A549 (cell line): Measurements from ENCODE around the gene MAP7D3. TPM values are rescaled to one million over a fixed set of nuclear protein-coding genes. Genes with fewer than 3 reads are reported as not detected.

Source experiments
- ATAC-seq, 2 experiments: fragments of 200-7000 bp in 1 of 2; fragments of >200 bp in 1 of 2; cut with Nextera tagmentation in 1 of 2; cut with Tn5 transposase in 1 of 2; 3 replicates each; pipeline versions ENCODE4 v1.8.0 to v1.9.1; 2018 to 2020; ENCODE audit warnings: mild to moderate bottlenecking in 1 of 2, moderate library complexity in 1 of 2
- CTCF ChIA-PET: fragments of 300-600 bp; sonication (Branson Sonifier 250); formaldehyde crosslinking; extraction: SDS; loops from one replicate; lab custom pipeline; 2021; ENCODE audit warnings: antibody characterized with exemption, inconsistent platforms; lab: Yijun Ruan, JAX
- POLR2A ChIA-PET: fragments of 350-600 bp; formaldehyde crosslinking; extraction: SDS; loops from one replicate; lab custom pipeline; 2021; ENCODE audit warnings: antibody characterized with exemption, inconsistent platforms; lab: Yijun Ruan, JAX
- DNase-seq, 2 experiments: peaks; one replicate each; pipeline versions ENCODE4 v3.0.0 to v3.0.0-alpha.2; 2011 to 2016; ENCODE audit warnings: low read depth in 1 of 2, low spot score in 1 of 2
- FAIRE-seq: peaks from 2 replicates; lab custom pipeline; 2011; peaks lifted over from hg19 to GRCh38; lab: Jason Lieb, UNC
- H3K27ac ChIP-seq, 2 experiments: fragments of >200 bp; sonication (Bioruptor Twin); formaldehyde crosslinking; 3 replicates each; pipeline ENCODE4 v1.5.1; 2016 to 2017
- H3K4me1 ChIP-seq: fragments of >200 bp; sonication (Bioruptor Twin); formaldehyde crosslinking; 3 replicates; pipeline ENCODE4 v1.6.1; 2016
- H3K4me2 ChIP-seq: fragments of >200 bp; sonication (Bioruptor Twin); formaldehyde crosslinking; 3 replicates; pipeline ENCODE4 v1.6.1; 2016
- H3K4me3 ChIP-seq: fragments of >200 bp; sonication (Bioruptor Twin); formaldehyde crosslinking; 3 replicates; pipeline ENCODE4 v1.5.1; 2016
- H3K9me3 ChIP-seq: fragments of >200 bp; sonication (Bioruptor Twin); formaldehyde crosslinking; 3 replicates; pipeline ENCODE4 v1.6.1; 2016
- BHLHE40 ChIP-seq: IDR thresholded peaks from 2 replicates; pipeline ENCODE4 v1.6.1; 2012; ENCODE audit warnings: low read depth, low read length, inconsistent platforms
- CHD4 ChIP-seq: fragments of 200-600 bp; sonication (generic); IDR thresholded peaks from 2 replicates; pipeline ENCODE4 v1.6.1; 2016; ENCODE audit warnings: antibody characterized with exemption, mild to moderate bottlenecking, borderline replicate concordance
- E2F6 ChIP-seq: IDR thresholded peaks from 2 replicates; pipeline ENCODE4 v1.6.1; 2012; ENCODE audit warnings: low read depth, borderline replicate concordance
- EHF ChIP-seq: fragments of 250-450 bp; sonication (Bioruptor Pico); IDR thresholded peaks from 2 replicates; pipeline ENCODE4 v1.5.0; 2020; ENCODE audit warnings: mild to moderate bottlenecking
- EHMT2 ChIP-seq: fragments of 200-600 bp; sonication (generic); IDR thresholded peaks from 2 replicates; pipeline ENCODE4 v1.6.1; 2016; ENCODE audit warnings: antibody characterized with exemption, low read depth, mild to moderate bottlenecking, moderate library complexity
- ELK1 ChIP-seq: fragments of 150-350 bp; IDR thresholded peaks from 2 replicates; pipeline ENCODE4 v1.6.1; 2014; ENCODE audit warnings: low read depth, mild to moderate bottlenecking, low read length
- EP300 ChIP-seq, 2 experiments: fragments of >200 bp; sonication (Bioruptor Twin); formaldehyde crosslinking; IDR thresholded peaks; 2 replicates in 1 of 2; 3 replicates in 1 of 2; pipeline ENCODE4 v1.6.1; 2016 to 2017
- ESRRA ChIP-seq: fragments of 150-350 bp; IDR thresholded peaks from 2 replicates; pipeline ENCODE4 v1.6.1; 2014; ENCODE audit warnings: mild to moderate bottlenecking, low read length, borderline replicate concordance
- FOSB ChIP-seq: fragments of 250-450 bp; sonication (Bioruptor Pico); IDR thresholded peaks from 2 replicates; pipeline ENCODE4 v1.5.0; 2020; ENCODE audit warnings: mild to moderate bottlenecking, moderate library complexity
- FOXS1 ChIP-seq: fragments of 250-450 bp; sonication (Bioruptor Pico); IDR thresholded peaks from 2 replicates; pipeline ENCODE4 v1.5.0; 2020; ENCODE audit warnings: mild to moderate bottlenecking, moderate library complexity
- GATA3 ChIP-seq: IDR thresholded peaks from 2 replicates; pipeline ENCODE4 v1.6.1; 2012; ENCODE audit warnings: borderline replicate concordance
- HES2 ChIP-seq: fragments of >200 bp; sonication (Bioruptor Twin); formaldehyde crosslinking; IDR thresholded peaks from 2 replicates; pipeline ENCODE4 v1.6.1; 2016
- HEYL ChIP-seq: fragments of 250-450 bp; sonication (Bioruptor Pico); IDR thresholded peaks from 2 replicates; pipeline ENCODE4 v1.8.0; 2021; ENCODE audit warnings: mild to moderate bottlenecking, moderate library complexity
- HMGXB4 ChIP-seq: fragments of 250-450 bp; sonication (Bioruptor Pico); IDR thresholded peaks from 2 replicates; pipeline ENCODE4 v1.5.0; 2021; ENCODE audit warnings: mild to moderate bottlenecking, moderate library complexity, borderline replicate concordance
- HOXA7 ChIP-seq: fragments of 250-450 bp; sonication (Bioruptor Pico); IDR thresholded peaks from 2 replicates; pipeline ENCODE4 v1.5.0; 2020; ENCODE audit warnings: mild to moderate bottlenecking, moderate library complexity
- HOXB13 ChIP-seq: fragments of 250-450 bp; sonication (Bioruptor Pico); IDR thresholded peaks from 2 replicates; pipeline ENCODE4 v1.5.0; 2020; ENCODE audit warnings: low read depth, mild to moderate bottlenecking, moderate library complexity
- JUN ChIP-seq, 2 experiments: fragments of >200 bp; sonication (Bioruptor Twin); formaldehyde crosslinking; IDR thresholded peaks; 2 replicates in 1 of 2; 3 replicates in 1 of 2; pipeline ENCODE4 v1.6.1; 2016 to 2017
- KDM1A ChIP-seq: fragments of 200-600 bp; sonication (generic); IDR thresholded peaks from 2 replicates; pipeline ENCODE4 v1.6.1; 2016; ENCODE audit warnings: low read depth, mild to moderate bottlenecking
- KDM5A ChIP-seq: fragments of 200-600 bp; sonication (generic); IDR thresholded peaks from 2 replicates; pipeline ENCODE4 v1.6.1; 2016; ENCODE audit warnings: antibody characterized with exemption, mild to moderate bottlenecking
- MAFK ChIP-seq: fragments of 450-650 bp; IDR thresholded peaks from 2 replicates; pipeline ENCODE4 v1.6.1; 2014; ENCODE audit not compliant: partially characterized antibody
- MAZ ChIP-seq: fragments of 150-350 bp; IDR thresholded peaks from 2 replicates; pipeline ENCODE4 v1.6.1; 2014; ENCODE audit warnings: antibody characterized with exemption, low read depth, low read length, borderline replicate concordance
- NFE2L2 ChIP-seq: fragments of 150-350 bp; conservative IDR thresholded peaks from 2 replicates; pipeline ENCODE4 v1.6.1; 2014; ENCODE audit warnings: low read length
- NR3C1 ChIP-seq: fragments of >200 bp; sonication (Bioruptor Twin); formaldehyde crosslinking; IDR thresholded peaks from 3 replicates; pipeline ENCODE4 v1.6.1; 2017
- PBX3 ChIP-seq: IDR thresholded peaks from 2 replicates; pipeline ENCODE4 v1.6.1; 2012
- PHF8 ChIP-seq: fragments of 200-600 bp; sonication (generic); IDR thresholded peaks from 2 replicates; pipeline ENCODE4 v1.6.1; 2016; ENCODE audit warnings: low read depth, mild to moderate bottlenecking, antibody characterized with exemption, moderate library complexity, borderline replicate concordance
- POLR2AphosphoS2 ChIP-seq: conservative IDR thresholded peaks from 2 replicates; pipeline ENCODE4 v1.6.1; 2012; ENCODE audit warnings: low read length, improper control_type of control experiment, inconsistent platforms
- RAD21 ChIP-seq, 2 experiments: fragments of >200 bp in 1 of 2; sonication (Bioruptor Twin) in 1 of 2; formaldehyde crosslinking in 1 of 2; IDR thresholded peaks in 1 of 2; conservative IDR thresholded peaks in 1 of 2; 2 replicates in 1 of 2; 3 replicates in 1 of 2; pipeline ENCODE4 v1.6.1; 2012 to 2018; ENCODE audit warnings: inconsistent platforms in 1 of 2
- RCOR1 ChIP-seq: fragments of 150-350 bp; IDR thresholded peaks from 2 replicates; pipeline ENCODE4 v1.6.1; 2014; ENCODE audit warnings: antibody characterized with exemption, low read length, low read depth
- SMC3 ChIP-seq: fragments of >200 bp; sonication (Bioruptor Twin); formaldehyde crosslinking; IDR thresholded peaks from 3 replicates; pipeline ENCODE4 v1.6.1; 2018; ENCODE audit warnings: inconsistent platforms
- SREBF2 ChIP-seq: fragments of 450-650 bp; IDR thresholded peaks from 2 replicates; pipeline ENCODE4 v1.6.1; 2014; ENCODE audit warnings: mild to moderate bottlenecking, moderate library complexity
- TP53 ChIP-seq: fragments of 250-450 bp; sonication (Bioruptor Pico); IDR thresholded peaks from 2 replicates; pipeline ENCODE4 v1.5.0; 2021; ENCODE audit warnings: mild to moderate bottlenecking, moderate library complexity
- ZC3H11A ChIP-seq: fragments of 450-650 bp; IDR thresholded peaks from 2 replicates; pipeline ENCODE4 v1.6.1; 2014; ENCODE audit warnings: antibody characterized with exemption, mild to moderate bottlenecking
- ZNF302 ChIP-seq: fragments of 250-450 bp; sonication (Bioruptor Pico); IDR thresholded peaks from 2 replicates; pipeline ENCODE4 v1.9.0; 2021; ENCODE audit warnings: inconsistent platforms, mild to moderate bottlenecking, moderate library complexity
- ZSCAN20 ChIP-seq: fragments of 250-450 bp; sonication (Bioruptor Pico); IDR thresholded peaks from 2 replicates; pipeline ENCODE4 v1.8.0; 2022; ENCODE audit warnings: mild to moderate bottlenecking, moderate library complexity
- WGBS: methylation state at CpG from one replicate; pipeline ENCODE4 v1.1.6; 2017; ENCODE audit errors: missing lambda C conversion rate; 5-methylcytosine and 5-hydroxymethylcytosine counted together
- polyA plus RNA-seq, 4 experiments: library from polyadenylated mRNA; depleted of rRNA in 3 of 4; stranded (reverse); fragments of >200 nt; fragmentation: RNase III in 1 of 4; extraction: RNeasy Plus Mini Kit Qiagen cat#74134 plus additional on column Dnase treatment in 1 of 4; gene quantifications; 2 replicates in 3 of 4; 3 replicates in 1 of 4; pipeline ENCODE4 v1.2.3, GENCODE V29; 2011 to 2017

The MAP7D3 gene
- polyA plus RNA-seq, 2 of the 4 experiments (the other 2 are of a cell fraction): 9.9 to 13.1 TPM

GRCh38 chrX:136194536-136194935, 56.7 kb downstream of the MAP7D3 start:
- FAIRE-seq (no peak), DNase-seq (no peak), ATAC-seq (no peak)
- TF ChIP-seq ELK1: no peak
- no peak for TF ChIP-seq KDM1A
- TF ChIP-seq FOSB (CRISPR knock-in tag): no peak
- TF ChIP-seq FOXS1 (CRISPR knock-in tag): no peak
- no peak for TF ChIP-seq ESRRA
- TF ChIP-seq HEYL (CRISPR knock-in tag): no peak
- TF ChIP-seq BHLHE40: no peak
- no peak for TF ChIP-seq HOXB13 (CRISPR knock-in tag)
- TF ChIP-seq EHMT2: no peak
- TF ChIP-seq TP53: no peak
- TF ChIP-seq HMGXB4: no peak
- TF ChIP-seq PHF8: no peak
- TF ChIP-seq ZNF302: no peak
- TF ChIP-seq JUN (IDR thresholded peaks at IDR 0.05): no peak
- TF ChIP-seq RCOR1: no peak
- no peak for TF ChIP-seq ZSCAN20 (CRISPR knock-in tag)
- no peak for TF ChIP-seq NR3C1
- TF ChIP-seq HES2: no peak
- no peak for TF ChIP-seq SMC3
- TF ChIP-seq EP300 (IDR thresholded peaks at IDR 0.05): no peak
- 71% methylated on average over 2 of the region's 2 CpGs for WGBS
- CTCF ChIA-PET: interaction anchor here (1.3 kb wide), 1 partner anchor 166 kb away, joined by 5 read pairs; no protein-coding TSS in a partner anchor
- H3K4me3 ChIP-seq: no peak overlapping the region
- POLR2A ChIA-PET: no interaction called here
- H3K27ac ChIP-seq: no peak overlapping the region
- no peak overlapping the region for H3K4me2 ChIP-seq
- peaks cover 3% of the 10 kb centered on the region; the same call in 1 of the 3 replicates for H3K4me1 ChIP-seq
- no peaks in the 10 kb centered on the region for H3K9me3 ChIP-seq

- CTCF ChIA-PET: no interaction called here
- Histone ChIP-seq H3K4me2 (no peak overlapping the region), H3K9me3 (no peaks in the 10 kb centered on the region), H3K27ac (no peak overlapping the region), H3K4me1 (peaks cover 3% of the 10 kb centered on the region; the same call in 1 of the 3 replicates), H3K4me3 (no peak overlapping the region)
- DNase-seq (no peak), ATAC-seq (no peak), FAIRE-seq (no peak)
- WGBS: 77% methylated on average over 4 of the region's 4 CpGs
- POLR2A ChIA-PET: no interaction called here
- TF ChIP-seq RAD21 (conservative IDR thresholded peaks at IDR 0.05 in 1 of 2, IDR thresholded peaks at IDR 0.05 in 1 of 2) (no peak), E2F6 (no peak), HOXA7 (CRISPR knock-in tag) (no peak), EHF (no peak), TP53 (no peak), NFE2L2 (no peak), NR3C1 (no peak), POLR2AphosphoS2 (no peak), KDM5A (no peak), HOXB13 (CRISPR knock-in tag) (no peak), SMC3 (no peak), ZC3H11A (no peak), SREBF2 (no peak), PBX3 (no peak), MAZ (no peak), GATA3 (no peak), ESRRA (no peak), CHD4 (no peak), MAFK (no peak)
These were observed 57.4 kb downstream of the MAP7D3 start for GRCh38 chrX:136193771-136194170.
